Measurements from ENCODE around the gene GDPGP1. TPM values are rescaled to one million over a fixed set of nuclear protein-coding genes. Genes with fewer than 3 reads are reported as not detected.

The GDPGP1 gene
- total and polyA plus RNA-seq, 2 experiments from 2014 or later: 0.61 to 3.8 TPM

- Histone ChIP-seq H3K79me2 (replicated peaks; ENCODE audit: insufficient read depth) (no peaks in the 10 kb centered on the region), H3K27me3 (ENCODE audit: insufficient read depth) (no peaks in the 10 kb centered on the region), H3K9me2 (ENCODE audit: insufficient read depth) (no peaks in the 10 kb centered on the region), H3K27ac (ENCODE audit: low read depth) (no peak overlapping the region), H3K4me3 (no peak overlapping the region), H3F3A (replicated peaks; ENCODE audit: low read depth) (no peaks in the 10 kb centered on the region), H2AFZ (no peak overlapping the region), H3K4me1 (ENCODE audit: insufficient read depth) (no peaks in the 10 kb centered on the region), H3K36me3 (ENCODE audit: insufficient read depth) (no peaks in the 10 kb centered on the region), H3K4me2 (no peak overlapping the region), H4K20me1 (replicated peaks; ENCODE audit: insufficient read depth) (no peaks in the 10 kb centered on the region)
- peaks cover 12% of the 10 kb centered on the region for H3K4me1 Mint-ChIP-seq
- peaks cover 10% of the 10 kb centered on the region for H3K27me3 Mint-ChIP-seq (ENCODE audit: insufficient read depth, low read depth, poor library complexity)
- ATAC-seq: no peak
- H3K36me3 Mint-ChIP-seq (ENCODE audit: low read depth): no peaks in the 10 kb centered on the region; the same call in 2 of the 3 replicates
- no peak for DNase-seq (ENCODE audit: low spot score)
- H3K9me3 Mint-ChIP-seq: no peaks in the 10 kb centered on the region
- TF ChIP-seq EZH2 (IDR thresholded peaks at IDR 0.05; ENCODE audit: low read depth, unreplicated experiment) (no peak), EZH2phosphoT487 (IDR thresholded peaks at IDR 0.05; ENCODE audit: unreplicated experiment) (no peak), REST (IDR thresholded peaks at IDR 0.05; ENCODE audit: unreplicated experiment) (no peak), ZNF114 (CRISPR knock-in tag; IDR thresholded peaks at IDR 0.05) (no peak), ZNF331 (CRISPR knock-in tag; IDR thresholded peaks at IDR 0.05; ENCODE audit: low read depth) (no peak), POLR2AphosphoS5 (IDR thresholded peaks at IDR 0.05; ENCODE audit: low read depth) (no peak)
- no peak overlapping the region for H3K27ac Mint-ChIP-seq
- H3K4me3 Mint-ChIP-seq: no peak overlapping the region
These were observed 39.4 kb upstream of the GDPGP1 start for GRCh38 chr15:90194655-90195054.

GRCh38 chr15:90200534-90201129, 33.4 kb upstream of the GDPGP1 start:
- Histone ChIP-seq H3K4me3 (peak overlapping the region; percentile 98), H3K4me1 (ENCODE audit: insufficient read depth) (peaks cover 14% of the 10 kb centered on the region), H3K9me2 (ENCODE audit: insufficient read depth) (no peaks in the 10 kb centered on the region), H3K27me3 (ENCODE audit: insufficient read depth) (no peaks in the 10 kb centered on the region), H3F3A (replicated peaks; ENCODE audit: low read depth) (peaks cover 7% of the 10 kb centered on the region; the same call in 1 of the 2 replicates), H3K36me3 (ENCODE audit: insufficient read depth) (no peaks in the 10 kb centered on the region), H3K27ac (ENCODE audit: low read depth) (0 out of 2 replicates have a peak overlapping the region, but pooled peaks have one; percentile 26), H3K79me2 (replicated peaks; ENCODE audit: insufficient read depth) (peaks cover 29% of the 10 kb centered on the region), H3K4me2 (peak overlapping the region; percentile 99), H4K20me1 (replicated peaks; ENCODE audit: insufficient read depth) (peaks cover 12% of the 10 kb centered on the region), H2AFZ (peak overlapping the region; percentile 97)
- no peaks in the 10 kb centered on the region; the same call in 2 of the 3 replicates for H3K36me3 Mint-ChIP-seq (ENCODE audit: low read depth)
- peak overlapping the region; percentile 82 for H3K4me3 Mint-ChIP-seq
- peaks cover 18% of the 10 kb centered on the region for H3K4me1 Mint-ChIP-seq
- H3K9me3 Mint-ChIP-seq: no peaks in the 10 kb centered on the region
- ATAC-seq: no peak
- peak overlapping the region; percentile 83 for H3K27ac Mint-ChIP-seq
- no peak for DNase-seq (ENCODE audit: low spot score)
- H3K27me3 Mint-ChIP-seq (ENCODE audit: insufficient read depth, low read depth, poor library complexity): peaks cover 9% of the 10 kb centered on the region
- TF ChIP-seq CREB1 (CRISPR knock-in tag; IDR thresholded peaks at IDR 0.05; ENCODE audit: low read depth) (no peak), EZH2phosphoT487 (IDR thresholded peaks at IDR 0.05; ENCODE audit: unreplicated experiment) (no peak), ZNF331 (CRISPR knock-in tag; IDR thresholded peaks at IDR 0.05; ENCODE audit: low read depth) (no peak), EZH2 (IDR thresholded peaks at IDR 0.05; ENCODE audit: low read depth, unreplicated experiment) (no peak), REST (IDR thresholded peaks at IDR 0.05; ENCODE audit: unreplicated experiment) (no peak), JUNB (IDR thresholded peaks at IDR 0.05; ENCODE audit: unreplicated experiment) (no peak), ETS1 (IDR thresholded peaks at IDR 0.05) (no peak)
